Measurements from ENCODE around the gene EGF.

DNA sequence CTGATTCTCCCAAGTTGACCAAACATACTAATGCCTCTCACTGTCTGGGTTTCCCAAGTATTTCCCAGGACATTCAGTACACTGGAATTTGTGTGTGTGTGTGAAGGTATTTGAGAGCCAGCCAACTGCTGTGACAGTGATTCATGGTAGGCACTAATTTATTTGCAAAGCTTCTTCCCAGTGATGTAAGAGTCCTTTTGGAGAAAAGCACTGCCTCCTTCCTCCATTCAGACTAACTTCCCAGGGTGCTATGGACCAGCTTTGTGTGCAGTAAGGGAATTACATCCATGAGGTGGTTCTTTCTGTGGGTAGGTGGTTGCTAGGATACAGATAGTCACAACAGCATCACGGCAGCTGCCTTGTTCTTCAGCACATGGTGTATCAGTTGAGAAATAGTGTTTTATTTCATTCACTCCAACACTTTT is 8.7 kb downstream of the EGF start:
- no peak for TF ChIP-seq ZFP30 (CRISPR knock-in tag; IDR thresholded peaks at IDR 0.05)
- TF ChIP-seq TCF4 (CRISPR knock-in tag; IDR thresholded peaks at IDR 0.05; ENCODE audit: borderline replicate concordance) = no peak
- TF ChIP-seq ZFP3 (CRISPR knock-in tag; IDR thresholded peaks at IDR 0.05) = no peak

Data from SK-N-SH treated with all-trans-retinoic acid at 6 μM for 48 hours (cell line).